Activated CD4-positive, alpha-beta T cell treated with anti-CD3 and anti-CD28 coated beads, Interleukin-2, Interleukin-6, amounts not matched to agents 100 ng/mL and 50 ng/mL, durations not matched to agents 16 hours and 8 hours (primary cell): ENCODE results near the gene GDF7.
"Not testable (repeated sequence)": the region's sequence is repeated elsewhere in the genome, so short reads cannot be mapped to it uniquely, and the experiment has no call there.

Source experiments
- DNase-seq: peaks from one replicate; pipeline ENCODE4 v3.0.0-alpha.2; 2020

GDF7 gene

GRCh38 chr2:20706786-20707185, 39.8 kb downstream of the GDF7 start:
- no peak for DNase-seq

DNA sequence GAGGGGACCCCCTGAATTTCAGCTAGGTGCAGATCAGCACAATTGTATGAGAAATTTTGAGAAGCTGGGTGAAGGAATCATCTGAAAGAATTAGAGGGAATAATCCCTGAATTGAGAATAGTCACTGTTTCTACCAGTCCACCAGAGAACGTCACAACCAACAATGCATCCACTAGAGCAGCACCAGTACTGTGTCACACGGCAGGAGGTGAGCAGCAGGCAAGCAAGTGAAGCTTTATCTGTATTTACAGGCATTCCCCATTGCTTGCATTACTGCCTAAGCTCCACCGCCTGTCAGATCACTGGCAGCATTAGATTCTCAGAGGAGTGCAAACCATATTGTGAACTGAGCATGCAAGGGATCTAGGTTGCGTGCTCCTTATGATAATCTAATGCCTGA, 40.7 kb downstream of the GDF7 start:
- DNase-seq, result no peak

DNA sequence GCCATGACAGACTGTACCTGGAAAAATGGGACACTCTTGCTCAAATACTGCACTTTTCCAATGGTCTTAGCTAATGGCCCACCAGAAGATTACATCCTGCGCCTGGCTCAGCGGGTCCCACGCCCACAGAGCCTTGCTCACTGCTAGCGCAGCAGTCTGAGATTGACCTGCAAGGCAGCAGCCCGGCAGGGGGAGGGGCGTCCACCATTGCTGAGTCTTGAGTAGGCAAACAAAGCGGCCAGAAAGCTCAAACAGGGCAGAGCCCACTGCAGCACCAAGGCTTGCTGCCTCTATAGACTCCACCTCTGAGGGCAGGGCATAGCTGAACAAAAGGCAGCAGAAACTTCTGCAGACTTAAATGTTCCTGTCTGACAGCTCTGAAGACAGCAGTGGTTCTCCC, 44.7 kb downstream of the GDF7 start:
- DNase-seq, result not testable (repeated sequence)

DNA sequence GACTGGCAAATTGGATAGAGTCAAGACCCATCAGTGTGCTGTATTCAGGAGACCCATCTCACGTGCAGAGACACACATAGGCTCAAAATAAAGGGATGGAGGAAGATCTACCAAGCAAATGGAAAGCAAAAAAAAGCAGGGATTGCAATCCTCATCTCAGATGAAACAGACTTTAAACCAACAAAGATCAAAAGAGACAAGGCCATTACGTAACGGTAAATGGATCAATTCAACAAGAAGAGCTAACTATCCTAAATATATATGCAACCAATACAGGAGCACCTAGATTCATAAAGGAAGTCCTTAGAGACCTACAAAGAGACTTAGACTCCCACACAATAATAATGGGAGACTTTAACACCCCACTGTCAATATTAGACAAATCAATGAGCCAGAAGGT, 46.6 kb downstream of the GDF7 start:
- not testable (repeated sequence) for DNase-seq

DNA sequence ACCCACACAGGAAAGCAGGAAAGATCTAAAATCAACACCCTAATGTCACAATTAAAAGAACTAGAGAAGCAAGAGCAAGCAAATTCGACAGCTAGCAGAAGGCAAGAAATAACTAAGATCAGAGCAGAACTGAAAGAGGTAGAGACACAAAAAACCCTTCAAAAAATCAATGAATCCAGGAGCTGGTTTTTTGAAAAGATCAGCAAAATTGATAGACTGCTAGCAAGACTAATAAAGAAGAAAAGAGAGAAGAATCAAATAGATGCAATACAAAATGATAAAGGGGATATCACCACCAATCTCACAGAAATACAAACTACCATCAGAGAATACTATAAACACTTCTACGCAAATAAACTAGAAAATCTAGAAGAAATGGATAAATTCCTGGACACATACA, 47.5 kb downstream of the GDF7 start:
- DNase-seq, result not testable (repeated sequence)

- not testable (repeated sequence) for DNase-seq
Measured at GRCh38 chr2:20716164-20716563, 49.2 kb downstream of the GDF7 start.

DNA sequence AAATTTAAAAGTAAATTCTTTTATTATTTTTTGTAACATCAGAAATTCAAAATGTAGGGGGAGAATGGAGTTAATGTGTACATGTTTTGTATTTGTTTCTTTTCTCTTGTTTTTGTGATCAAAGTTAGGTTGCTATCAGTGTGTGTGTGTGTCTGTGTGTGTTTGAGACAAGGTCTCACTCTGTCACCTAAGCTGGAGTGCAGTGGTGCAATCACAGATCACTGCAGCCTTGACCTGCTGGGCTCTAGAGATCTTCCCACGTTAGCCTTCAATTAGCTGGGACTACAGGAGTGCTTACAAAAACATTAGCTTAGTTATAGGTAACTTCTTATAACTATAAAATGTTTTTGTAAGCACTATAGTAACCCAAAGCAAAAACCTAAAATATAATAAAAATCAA, 50.7 kb downstream of the GDF7 start:
- no peak for DNase-seq

DNA sequence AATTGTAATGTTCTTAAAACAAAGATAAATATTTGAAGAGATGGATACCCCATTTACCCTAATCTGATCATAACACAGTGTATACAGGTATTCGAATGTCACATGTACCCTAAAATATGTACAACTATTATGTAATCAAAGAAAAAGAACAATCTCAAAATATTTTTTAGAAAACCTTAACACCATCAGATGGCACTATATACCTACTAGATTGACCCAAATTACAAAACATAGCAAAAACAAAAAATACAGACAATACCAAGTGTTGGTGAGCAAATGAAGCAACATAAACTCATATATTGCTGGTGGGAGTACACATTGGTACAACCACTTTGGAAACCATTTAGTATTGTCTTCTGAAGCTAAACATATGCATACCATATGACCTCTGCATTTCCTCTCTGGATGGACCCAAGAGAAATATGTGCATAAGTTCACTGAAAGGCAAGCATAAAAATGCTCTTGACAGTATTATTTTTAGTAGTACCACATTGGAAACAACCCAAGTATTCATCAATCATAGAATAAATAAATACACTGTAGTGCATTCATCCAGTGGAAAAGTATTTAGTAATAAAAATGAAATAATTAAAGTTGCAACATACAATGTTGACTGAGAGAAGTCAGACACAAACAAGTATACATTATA, 55.8 kb downstream of the GDF7 start:
- no peak for DNase-seq

DNA sequence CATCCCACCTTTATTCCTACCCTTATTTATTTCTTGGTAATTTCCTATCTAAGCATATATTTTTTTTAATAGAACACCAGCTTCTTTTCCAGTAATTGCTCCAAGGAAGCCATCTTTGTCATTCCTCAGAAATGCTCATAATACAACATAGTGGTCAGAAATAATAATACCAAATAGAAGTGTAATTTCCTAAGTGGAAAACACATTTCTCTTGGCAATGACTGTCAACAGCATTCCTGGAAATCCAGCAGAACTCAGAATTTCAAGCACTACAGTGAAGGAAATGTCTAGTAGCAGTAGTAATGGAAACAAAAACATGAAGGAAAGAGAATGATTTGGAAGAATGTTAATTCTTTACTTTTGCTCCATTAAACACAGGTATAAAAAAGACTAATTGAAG, 56.6 kb downstream of the GDF7 start:
- no peak for DNase-seq

DNA sequence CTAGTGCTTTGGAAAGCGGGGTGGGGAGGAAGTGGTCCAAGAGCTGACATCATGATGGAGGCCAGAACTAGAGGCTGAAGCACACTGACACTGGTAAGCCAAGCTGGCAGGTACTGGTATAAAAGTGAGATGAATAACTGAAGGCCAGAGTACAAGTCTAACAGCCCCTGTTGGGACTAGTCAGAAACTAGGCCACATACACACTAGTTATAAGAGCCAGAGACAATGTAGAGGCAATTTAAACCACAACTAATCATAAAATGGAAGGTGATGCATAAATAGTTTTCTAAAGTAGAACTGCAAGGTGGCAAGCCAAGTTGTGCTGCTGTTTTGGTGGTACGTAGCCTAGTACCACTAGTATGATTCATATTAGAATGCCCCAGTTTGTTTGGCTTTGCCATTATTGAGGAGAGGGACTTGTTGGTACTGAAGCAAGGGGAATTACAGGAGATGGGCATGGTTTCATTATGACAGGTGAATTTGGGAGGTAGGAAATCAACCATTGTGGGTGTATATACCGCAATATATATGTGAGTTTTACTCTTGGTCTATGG, 57.6 kb downstream of the GDF7 start:
- no peak for DNase-seq

GRCh38 chr2:20725782-20726181, 58.8 kb downstream of the GDF7 start:
- DNase-seq, result no peak

DNA sequence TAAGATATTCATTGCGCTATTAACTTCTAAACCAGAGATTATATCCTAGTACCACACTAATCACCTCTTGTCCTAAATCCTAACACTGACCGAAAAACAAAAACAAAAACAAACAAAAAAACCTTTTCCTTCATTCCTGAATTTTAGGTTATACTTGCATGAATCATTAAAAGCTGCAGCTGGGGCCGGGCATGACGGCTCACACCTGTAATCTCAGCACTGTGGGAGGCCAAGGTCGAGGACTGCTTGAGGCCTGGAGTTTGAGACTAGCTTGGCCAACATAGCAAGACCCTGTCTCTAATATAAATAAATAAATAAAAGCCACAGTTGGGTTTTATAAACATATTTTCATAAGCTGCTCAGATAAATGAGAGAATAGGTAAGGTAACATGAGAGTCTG, 60.0 kb downstream of the GDF7 start:
- DNase-seq, result no peak

DNA sequence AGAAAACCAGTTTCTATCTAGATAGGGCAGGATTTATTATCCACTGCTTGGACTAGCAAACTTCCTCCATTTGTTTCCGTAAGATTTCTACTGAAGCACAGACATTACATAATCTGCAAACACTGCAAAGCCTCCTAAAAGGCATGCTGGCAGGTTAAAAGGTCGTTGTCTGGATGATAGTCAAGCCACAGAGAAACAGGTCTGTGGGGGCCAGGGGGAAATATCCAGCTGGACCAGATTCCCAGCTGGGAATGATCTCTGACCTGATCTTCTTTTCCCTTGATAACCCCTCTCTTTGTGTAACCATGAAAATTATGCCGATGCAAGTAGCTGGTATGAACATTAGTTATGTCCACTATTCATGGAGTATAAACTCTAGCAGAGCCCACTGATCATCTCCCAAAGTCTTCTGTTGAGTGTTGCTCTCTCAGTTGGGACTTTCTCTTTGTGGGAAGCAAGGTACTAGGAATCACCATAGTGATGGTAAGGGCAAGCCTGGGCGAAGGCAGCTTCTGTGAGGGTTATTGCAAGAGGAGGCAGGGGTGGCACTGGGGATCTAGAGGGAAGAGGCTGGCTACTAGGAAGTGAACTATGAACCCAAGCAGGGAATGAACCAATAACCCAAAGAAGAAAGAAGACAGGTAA, 61.3 kb downstream of the GDF7 start:
- DNase-seq, result no peak
